ENCODE results near the gene TCF21. TPM values are rescaled to one million over a fixed set of nuclear protein-coding genes. Genes with fewer than 3 reads are reported as not detected.

TCF21 gene
- polyA plus RNA-seq, 1 experiment = 0.16 TPM

- Histone ChIP-seq H3K36me3 (ENCODE audit: control insufficient read depth, insufficient read depth, low read length) (no peaks in the 10 kb centered on the region), H3K4me3 (ENCODE audit: low read depth, low read length) (no peak overlapping the region), H3K27me3 (ENCODE audit: control insufficient read depth, insufficient read depth, low read length) (0 out of 2 replicates have a peak, but pooled peaks cover 2% of the 10 kb centered on the region)
- TF ChIP-seq CTCF (IDR thresholded peaks at IDR 0.05; ENCODE audit: insufficient read depth, low read depth, low read length) = no peak
- ChIA-PET POLR2A (no interaction called here), CTCF (no interaction called here)
- DNase-seq (ENCODE audit: low read depth) = no peak
Observed at GRCh38 chr6:133863228-133863627, 25.7 kb upstream of the TCF21 start.

- ChIA-PET POLR2A (no interaction called here), CTCF (no interaction called here)
- no peaks in the 10 kb centered on the region for H3K36me3 ChIP-seq (ENCODE audit: control insufficient read depth, insufficient read depth, low read length)
- DNase-seq (ENCODE audit: low read depth) = no peak
- H3K27me3 ChIP-seq (ENCODE audit: control insufficient read depth, insufficient read depth, low read length) = 0 out of 2 replicates have a peak, but pooled peaks cover 2% of the 10 kb centered on the region
- TF ChIP-seq CTCF (IDR thresholded peaks at IDR 0.05; ENCODE audit: insufficient read depth, low read depth, low read length) = no peak
- H3K4me3 ChIP-seq (ENCODE audit: low read depth, low read length) = no peak overlapping the region
Observed at GRCh38 chr6:133865680-133866079, 23.2 kb upstream of the TCF21 start.

- Histone ChIP-seq H3K27me3 (ENCODE audit: control insufficient read depth, insufficient read depth, low read length) (peaks cover 3% of the 10 kb centered on the region; the same call in 1 of the 2 replicates), H3K4me3 (ENCODE audit: low read depth, low read length) (no peak overlapping the region), H3K36me3 (ENCODE audit: control insufficient read depth, insufficient read depth, low read length) (no peaks in the 10 kb centered on the region)
- no peak for DNase-seq (ENCODE audit: low read depth)
- no peak for TF ChIP-seq CTCF (IDR thresholded peaks at IDR 0.05; ENCODE audit: insufficient read depth, low read depth, low read length)
- ChIA-PET POLR2A (no interaction called here), CTCF (interaction anchor here (1.3 kb wide), 1 partner anchor 13 kb away, joined by 3 read pairs; no protein-coding TSS in a partner anchor)
Observed at GRCh38 chr6:133871131-133871530, 17.8 kb upstream of the TCF21 start.

- Histone ChIP-seq H3K36me3 (ENCODE audit: control insufficient read depth, insufficient read depth, low read length) (no peaks in the 10 kb centered on the region), H3K4me3 (ENCODE audit: low read depth, low read length) (no peak overlapping the region), H3K27me3 (ENCODE audit: control insufficient read depth, insufficient read depth, low read length) (peaks cover 5% of the 10 kb centered on the region)
- TF ChIP-seq CTCF (IDR thresholded peaks at IDR 0.05; ENCODE audit: insufficient read depth, low read depth, low read length) = no peak
- no peak for DNase-seq (ENCODE audit: low read depth)
- CTCF ChIA-PET = interaction anchor here (0.6 kb wide), 1 partner anchor 1593 kb away, joined by 5 read pairs; no protein-coding TSS in a partner anchor
- POLR2A ChIA-PET = no interaction called here
Observed at GRCh38 chr6:133873538-133873937, 15.4 kb upstream of the TCF21 start.

GRCh38 chr6:133877116-133877515 lies 11.8 kb upstream of the TCF21 start:
- CTCF ChIA-PET = interaction anchor here (0.6 kb wide), 1 partner anchor 77 kb away, joined by 3 read pairs; no protein-coding TSS in a partner anchor
- no peak for DNase-seq (ENCODE audit: low read depth)
- Histone ChIP-seq H3K4me3 (ENCODE audit: low read depth, low read length) (no peak overlapping the region), H3K36me3 (ENCODE audit: control insufficient read depth, insufficient read depth, low read length) (no peaks in the 10 kb centered on the region), H3K27me3 (ENCODE audit: control insufficient read depth, insufficient read depth, low read length) (peaks cover 9% of the 10 kb centered on the region)
- TF ChIP-seq CTCF (IDR thresholded peaks at IDR 0.05; ENCODE audit: insufficient read depth, low read depth, low read length) = no peak
- POLR2A ChIA-PET = no interaction called here

Data from BJ (cell line).